Smooth muscle cell (in vitro differentiated cells): ENCODE data around the gene DGCR6L. TPM values are rescaled to one million over a fixed set of nuclear protein-coding genes. Genes with fewer than 3 reads are reported as not detected.
"Not testable (repeated sequence)": the region's sequence is repeated elsewhere in the genome, so short reads cannot be mapped to it uniquely, and the experiment has no call there.

ENCODE experiments used
- DNase-seq: peaks from one replicate; lab custom pipeline; 2025; ENCODE audit not compliant: unreplicated experiment; lab: John Stamatoyannopoulos, UW
- H2AFZ ChIP-seq: fragments of 200-600 bp; sonication (generic); 2 replicates; pipeline ENCODE4 v1.6.0; 2016; ENCODE audit warnings: antibody characterized with exemption, low read depth, mild to moderate bottlenecking
- H3F3A ChIP-seq: fragments of 200-600 bp; sonication (generic); 2 replicates; pipeline ENCODE4 v1.6.0; 2017; ENCODE audit warnings: antibody characterized with exemption, low read depth
- H3K27ac ChIP-seq: fragments of 200-600 bp; sonication (generic); 2 replicates; pipeline ENCODE4 v1.5.1; 2016; ENCODE audit warnings: low read depth, mild to moderate bottlenecking
- H3K27me3 ChIP-seq: fragments of 200-600 bp; sonication (generic); 2 replicates; pipeline ENCODE4 v1.6.1; 2016; ENCODE audit warnings: low read depth, mild to moderate bottlenecking
- H3K36me3 ChIP-seq: fragments of 200-600 bp; sonication (generic); 2 replicates; pipeline ENCODE4 v1.5.1; 2016; ENCODE audit warnings: low read depth
- H3K4me1 ChIP-seq: fragments of 200-600 bp; sonication (generic); 2 replicates; pipeline ENCODE4 v1.5.1; 2016; ENCODE audit warnings: low read depth
- H3K4me2 ChIP-seq: fragments of 200-600 bp; sonication (generic); 2 replicates; pipeline ENCODE4 v1.6.0; 2016; ENCODE audit warnings: mild to moderate bottlenecking
- H3K4me3 ChIP-seq: fragments of 200-600 bp; sonication (generic); 2 replicates; pipeline ENCODE4 v1.5.1; 2016; ENCODE audit warnings: mild to moderate bottlenecking
- H3K79me2 ChIP-seq: fragments of 200-600 bp; sonication (generic); 2 replicates; pipeline ENCODE4 v1.6.0; 2016; ENCODE audit warnings: low read depth, mild to moderate bottlenecking
- H3K9ac ChIP-seq: fragments of 200-600 bp; sonication (generic); 2 replicates; pipeline ENCODE4 v1.6.0; 2016; ENCODE audit warnings: low read depth
- H3K9me3 ChIP-seq: fragments of 200-600 bp; sonication (generic); replicated peaks from 2 replicates; pipeline ENCODE4 v1.5.1; 2016; ENCODE audit warnings: low read depth
- H4K20me1 ChIP-seq: fragments of 200-600 bp; sonication (generic); 2 replicates; pipeline ENCODE4 v1.6.0; 2016; ENCODE audit warnings: low read depth
- CTCF ChIP-seq: fragments of 200-600 bp; sonication (generic); IDR thresholded peaks from 2 replicates; pipeline ENCODE4 v1.5.1; 2017; ENCODE audit warnings: borderline replicate concordance, mild to moderate bottlenecking, antibody characterized with exemption; ENCODE audit not compliant: insufficient read depth, poor library complexity, severe bottlenecking
- WGBS: methylation state at CpG from one replicate; pipeline ENCODE4 v1.1.7; 2016; ENCODE audit warnings: low lambda C conversion rate; 5-methylcytosine and 5-hydroxymethylcytosine counted together
- polyA plus RNA-seq: library from polyadenylated mRNA; unstranded; fragments of >200 nt; fragmentation: Nextera tagmentation; extraction: Ambion mirVana; gene quantifications from 2 replicates; pipeline ENCODE4 v1.2.1, GENCODE V29; 2016
- total RNA-seq: library from RNA; depleted of rRNA; stranded (reverse); fragments of >200 nt; gene quantifications from 2 replicates; pipeline ENCODE4 v1.2.3, GENCODE V29; 2014

DGCR6L gene
- total and polyA plus RNA-seq, 2 experiments from 2014 or later = 30.3 to 77.6 TPM

DNA sequence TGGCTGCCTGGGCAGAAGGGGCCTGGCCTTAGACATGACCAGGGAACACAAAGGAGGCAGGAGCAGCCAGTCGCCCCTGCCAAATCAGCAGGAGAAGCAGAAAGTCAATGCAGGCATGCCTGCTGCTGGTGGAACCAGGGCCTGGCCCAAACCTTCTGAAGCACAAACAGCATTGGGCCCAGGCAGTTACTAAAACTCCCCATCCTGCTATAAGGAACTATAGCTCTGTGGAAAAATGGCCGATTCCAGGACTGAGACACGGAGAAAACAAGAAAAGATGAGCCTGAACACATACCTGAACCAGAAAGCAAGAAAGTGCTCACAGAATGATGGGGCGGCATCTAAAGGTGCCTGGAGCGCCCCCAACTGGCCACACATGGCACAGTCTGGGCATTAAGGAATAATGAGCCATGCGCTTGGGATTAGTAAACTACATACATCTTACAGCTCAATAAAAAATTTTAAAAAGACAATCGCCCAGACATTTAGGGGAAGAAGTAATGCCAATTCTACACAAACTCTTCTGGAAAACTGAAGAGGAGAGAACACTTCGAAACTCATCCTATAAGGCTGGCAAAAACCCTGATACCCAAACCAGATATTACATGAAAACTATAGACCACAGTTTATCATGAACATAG is 2.3 kb downstream of the DGCR6L start:
- DNase-seq, H3K4me2 ChIP-seq, H3K4me1 ChIP-seq, H3F3A ChIP-seq, H3K9me3 ChIP-seq, H3K27ac ChIP-seq, H3K4me3 ChIP-seq, H2AFZ ChIP-seq, H3K27me3 ChIP-seq, H3K9ac ChIP-seq, H3K36me3 ChIP-seq: not testable (repeated sequence)
- peak; percentile 60 for TF ChIP-seq CTCF
- WGBS = 49% methylated on average over 8 of the region's 8 CpGs
- H3K79me2 ChIP-seq = peaks cover 25% of the 10 kb centered on the region
- H4K20me1 ChIP-seq = peaks cover 27% of the 10 kb centered on the region

GRCh38 chr22:20316844-20317401 is 2.9 kb downstream of the DGCR6L start:
- peaks cover 27% of the 10 kb centered on the region for H4K20me1 ChIP-seq
- no peaks in the 10 kb centered on the region for H3K9me3 ChIP-seq
- no peaks in the 10 kb centered on the region for H3K36me3 ChIP-seq
- no peaks in the 10 kb centered on the region for H3F3A ChIP-seq
- peaks cover 25% of the 10 kb centered on the region for H3K79me2 ChIP-seq
- no peak overlapping the region for H2AFZ ChIP-seq
- H3K27me3 ChIP-seq = no peaks in the 10 kb centered on the region
- no peak for TF ChIP-seq CTCF
- no peak overlapping the region for H3K27ac ChIP-seq
- no peak for DNase-seq
- no peak overlapping the region for H3K4me3 ChIP-seq
- 91% methylated on average over 8 of the region's 8 CpGs for WGBS
- H3K4me2 ChIP-seq = no peak overlapping the region
- H3K4me1 ChIP-seq = peaks cover 6% of the 10 kb centered on the region
- H3K9ac ChIP-seq = no peak overlapping the region

DNA sequence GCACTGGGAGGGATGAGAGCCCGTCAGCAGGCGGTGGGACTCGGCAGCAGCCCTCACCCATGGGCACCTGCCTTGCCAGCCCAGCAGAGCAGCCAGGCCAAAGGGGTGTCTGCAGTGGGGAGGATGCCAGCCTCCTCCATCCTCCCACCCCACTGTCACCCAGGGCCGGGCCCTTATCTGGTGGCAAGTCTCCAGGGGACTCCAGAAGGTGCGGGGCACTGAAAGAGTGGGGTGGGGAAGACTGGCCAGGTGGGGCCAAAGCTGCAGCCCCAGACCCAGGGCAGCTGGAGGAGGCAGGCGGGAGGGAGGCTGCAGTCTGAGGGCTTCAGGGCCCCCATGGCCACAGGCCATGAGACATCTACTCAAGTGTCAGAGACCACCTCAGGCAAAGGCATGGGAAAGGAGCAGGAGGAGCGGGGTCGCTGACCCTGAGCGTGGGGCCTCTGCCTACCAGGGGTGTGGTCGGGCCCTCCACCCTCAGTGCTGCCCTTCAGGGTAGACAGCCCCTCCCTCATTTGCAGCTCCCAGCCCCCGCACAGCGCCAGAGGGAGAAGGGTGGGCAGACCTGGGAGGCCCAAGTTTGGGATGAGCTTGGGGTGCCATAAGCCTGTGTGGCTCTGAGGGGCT is 3.5 kb downstream of the DGCR6L start:
- Histone ChIP-seq H4K20me1 (peaks cover 27% of the 10 kb centered on the region), H3K27me3 (no peaks in the 10 kb centered on the region), H3K9ac (no peak overlapping the region), H3K4me2 (no peak overlapping the region), H3K4me1 (peaks cover 6% of the 10 kb centered on the region), H2AFZ (no peak overlapping the region), H3K9me3 (no peaks in the 10 kb centered on the region), H3K4me3 (no peak overlapping the region), H3K79me2 (peaks cover 25% of the 10 kb centered on the region), H3K36me3 (no peaks in the 10 kb centered on the region), H3F3A (no peaks in the 10 kb centered on the region), H3K27ac (no peak overlapping the region)
- DNase-seq = no peak
- WGBS = 94% methylated on average over 12 of the region's 12 CpGs
- TF ChIP-seq CTCF = no peak
